GM19324 (cell line): ENCODE results near the gene NFATC2IP.

Source experiments
- ATAC-seq: cut with Tn5 transposase; IDR thresholded peaks from one replicate; pipeline ENCODE4 v1.9.1; 2021; ENCODE audit warnings: mild to moderate bottlenecking, moderate library complexity; ENCODE audit not compliant: unreplicated experiment, low FRiP score

NFATC2IP gene

DNA sequence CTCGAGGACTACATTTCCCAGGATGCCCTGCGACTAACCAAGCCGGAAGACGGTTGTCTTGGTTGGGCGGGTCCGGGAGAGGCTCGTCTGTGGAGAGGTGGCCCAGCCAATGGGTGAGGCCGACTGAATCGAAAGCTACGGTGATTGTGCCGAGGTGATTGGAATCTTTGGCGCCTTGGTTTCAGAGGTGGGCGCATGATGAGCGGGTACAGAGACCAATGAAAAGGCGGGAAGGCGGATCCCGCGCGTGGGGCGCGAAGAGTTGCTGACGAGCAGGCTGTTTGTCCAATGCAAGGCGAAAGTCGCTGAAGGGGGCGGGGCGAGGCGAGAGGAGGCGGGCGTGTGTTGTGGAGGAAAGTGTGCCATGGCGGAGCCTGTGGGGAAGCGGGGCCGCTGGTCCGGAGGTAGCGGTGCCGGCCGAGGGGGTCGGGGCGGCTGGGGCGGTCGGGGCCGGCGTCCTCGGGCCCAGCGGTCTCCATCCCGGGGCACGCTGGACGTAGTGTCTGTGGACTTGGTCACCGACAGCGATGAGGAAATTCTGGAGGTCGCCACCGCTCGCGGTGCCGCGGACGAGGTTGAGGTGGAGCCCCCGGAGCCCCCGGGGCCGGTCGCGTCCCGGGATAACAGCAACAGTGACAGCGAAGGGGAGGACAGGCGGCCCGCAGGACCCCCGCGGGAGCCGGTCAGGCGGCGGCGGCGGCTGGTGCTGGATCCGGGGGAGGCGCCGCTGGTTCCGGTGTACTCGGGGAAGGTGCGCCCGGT lies at the start of gene NFATC2IP:
Gene NFATC2IP (plus strand): TSS at position 290 of the 762 bp plus-strand sequence. CDS start 75 bp downstream, at position 365.
- peak; percentile 95 for ATAC-seq

DNA sequence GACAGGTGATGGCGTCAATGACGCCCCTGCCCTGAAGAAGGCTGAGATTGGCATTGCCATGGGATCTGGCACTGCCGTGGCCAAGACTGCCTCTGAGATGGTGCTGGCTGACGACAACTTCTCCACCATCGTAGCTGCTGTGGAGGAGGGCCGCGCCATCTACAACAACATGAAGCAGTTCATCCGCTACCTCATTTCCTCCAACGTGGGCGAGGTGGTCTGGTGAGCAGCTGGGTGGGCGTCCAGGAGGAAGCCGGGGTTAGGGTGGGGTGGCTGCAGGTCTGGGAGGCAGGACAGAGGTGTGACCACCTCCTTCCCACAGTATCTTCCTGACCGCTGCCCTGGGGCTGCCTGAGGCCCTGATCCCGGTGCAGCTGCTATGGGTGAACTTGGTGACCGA lies 48.9 kb upstream of the NFATC2IP start:
- ATAC-seq, result no peak

DNA sequence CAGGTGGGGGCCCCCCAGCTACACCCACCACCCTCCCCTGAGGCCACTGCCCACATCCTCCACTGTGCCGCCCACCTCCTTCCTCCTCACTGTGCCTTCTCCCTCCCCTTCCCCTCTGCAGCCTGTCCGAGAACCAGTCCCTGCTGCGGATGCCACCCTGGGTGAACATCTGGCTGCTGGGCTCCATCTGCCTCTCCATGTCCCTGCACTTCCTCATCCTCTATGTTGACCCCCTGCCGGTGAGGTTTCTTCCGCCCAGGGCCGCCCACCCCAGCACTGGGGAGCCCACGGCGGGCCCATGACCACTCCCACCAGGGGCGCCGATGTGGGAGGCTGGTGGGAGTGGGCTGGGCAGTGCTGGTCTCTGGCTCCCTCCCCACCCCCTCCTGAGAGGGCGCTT lies 47.8 kb upstream of the NFATC2IP start:
- ATAC-seq, result no peak

DNA sequence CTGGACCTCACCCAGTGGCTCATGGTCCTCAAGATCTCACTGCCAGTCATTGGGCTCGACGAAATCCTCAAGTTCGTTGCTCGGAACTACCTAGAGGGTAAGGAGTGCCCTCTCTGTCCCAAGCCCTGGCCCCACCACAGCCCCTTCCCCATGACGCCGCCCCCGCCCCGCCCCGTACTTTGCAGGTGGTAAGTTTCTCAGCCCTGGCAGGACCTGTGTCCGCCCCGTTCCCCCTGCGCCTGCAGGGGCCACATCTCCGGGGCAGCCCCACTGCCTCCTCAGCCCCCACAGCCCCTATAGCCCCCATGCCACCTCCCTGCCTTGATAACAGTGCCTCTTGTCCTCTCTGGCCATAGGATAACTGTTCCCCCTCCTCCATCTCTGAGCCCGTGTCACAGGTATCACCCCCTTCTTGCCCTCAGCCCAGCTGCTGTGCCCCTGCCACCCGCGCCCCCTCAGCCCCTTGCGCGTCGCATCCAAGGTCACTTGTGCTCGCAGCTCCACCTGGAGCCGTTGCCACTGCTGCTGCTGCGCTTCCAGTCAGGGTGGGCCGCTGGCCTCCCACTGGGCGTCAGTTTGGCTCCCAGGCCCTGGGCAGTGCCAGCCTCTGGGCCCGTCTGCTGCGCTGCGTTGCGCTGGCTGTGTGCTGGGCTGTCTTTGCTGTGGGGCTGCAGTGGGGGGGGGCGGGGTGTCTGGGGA lies 47.2 kb upstream of the NFATC2IP start:
- no peak for ATAC-seq

DNA sequence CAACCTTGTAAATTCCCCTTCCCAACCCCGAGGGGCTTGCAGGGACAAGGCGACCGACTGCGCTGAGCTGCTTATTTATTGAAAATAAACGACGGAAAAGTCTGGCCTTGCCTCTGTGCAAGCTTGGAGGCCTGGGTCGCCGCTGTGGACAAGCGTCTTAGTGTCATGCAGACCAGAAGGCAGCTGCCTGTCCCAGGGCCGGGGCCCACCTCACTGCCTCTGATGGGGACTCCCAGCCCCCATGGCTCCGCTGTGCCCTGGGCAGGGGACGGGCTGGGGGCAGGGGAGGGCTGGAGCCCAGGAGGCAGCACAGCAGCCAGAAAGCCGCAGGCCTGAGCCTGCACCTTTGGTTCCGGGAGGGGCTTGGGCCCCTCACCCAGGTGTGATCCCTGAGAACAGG lies 46.4 kb upstream of the NFATC2IP start:
- ATAC-seq, result no peak

DNA sequence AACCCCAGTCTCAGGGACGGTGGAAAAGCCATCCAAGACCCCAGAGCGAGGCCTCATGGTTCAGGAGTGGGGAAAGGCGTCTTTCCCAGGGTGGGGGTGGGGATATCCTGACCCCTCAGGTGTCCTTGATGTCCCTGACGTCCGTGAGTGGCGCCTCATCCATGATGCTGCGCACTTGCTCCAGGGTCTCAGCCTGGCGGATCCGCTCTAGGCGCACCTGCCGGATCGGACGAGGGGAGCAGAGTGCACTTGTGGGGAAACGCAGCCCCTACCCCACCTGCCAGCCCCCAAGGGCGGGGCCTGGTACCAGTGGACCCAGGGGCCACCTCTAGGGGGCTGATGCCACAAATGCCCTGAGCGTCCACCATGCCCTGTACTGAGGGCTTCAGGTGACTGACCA lies 45.9 kb upstream of the NFATC2IP start:
- no peak for ATAC-seq

DNA sequence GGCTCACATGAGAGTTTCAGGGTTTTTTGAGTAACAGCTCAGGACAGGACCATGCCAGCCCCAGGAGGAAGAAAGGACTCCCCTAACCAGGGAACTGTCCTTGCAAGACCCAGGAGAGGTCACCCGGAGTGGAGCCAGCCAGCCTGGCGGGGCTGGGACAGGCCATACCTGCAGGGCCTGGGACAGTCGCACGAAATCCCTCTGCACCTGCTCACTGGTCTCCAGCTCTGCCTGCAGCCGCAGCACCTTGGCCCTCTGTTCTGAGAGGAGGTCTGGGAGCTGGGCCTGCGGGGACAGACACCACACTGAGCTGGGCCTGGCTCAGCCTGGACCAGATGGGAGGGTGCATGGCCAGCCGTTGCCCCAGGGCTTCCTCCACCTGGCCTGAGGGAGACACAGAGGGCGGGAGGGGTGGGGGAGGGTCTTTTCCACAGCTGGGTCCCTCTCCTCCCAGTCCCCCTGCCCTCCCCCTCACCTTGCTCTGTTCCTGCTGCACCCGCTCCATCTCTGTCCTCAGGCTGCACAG lies 45.4 kb upstream of the NFATC2IP start:
- no peak for ATAC-seq

DNA sequence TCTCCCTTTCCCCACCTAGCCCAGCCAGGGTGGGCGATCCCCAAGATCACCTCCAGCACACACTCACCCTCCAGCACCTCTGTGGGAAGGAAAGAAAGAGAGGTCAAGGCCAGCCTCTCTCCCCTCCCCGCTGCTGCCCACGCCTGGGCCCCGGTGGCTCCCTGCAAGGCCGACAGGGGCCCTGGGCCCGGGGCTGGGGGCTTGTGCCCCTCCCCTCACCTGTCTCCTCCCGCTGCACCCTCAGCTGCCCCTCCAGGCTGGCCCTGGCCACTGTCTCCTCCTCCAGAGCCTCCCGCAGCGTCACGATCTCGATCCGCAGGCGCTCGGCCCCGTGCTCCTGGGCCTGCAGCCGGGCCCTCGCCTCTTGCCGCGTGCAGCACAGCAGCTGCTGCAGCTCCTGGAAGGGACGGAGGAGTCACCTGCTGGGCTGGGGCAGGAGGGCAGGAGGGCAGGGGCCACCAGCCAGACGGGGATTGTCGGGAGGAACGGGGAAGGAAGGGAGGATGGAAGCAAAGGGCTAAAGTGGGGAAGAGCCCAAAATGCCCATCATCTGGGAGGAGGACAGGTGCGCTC lies 44.9 kb upstream of the NFATC2IP start:
- no peak for ATAC-seq

DNA sequence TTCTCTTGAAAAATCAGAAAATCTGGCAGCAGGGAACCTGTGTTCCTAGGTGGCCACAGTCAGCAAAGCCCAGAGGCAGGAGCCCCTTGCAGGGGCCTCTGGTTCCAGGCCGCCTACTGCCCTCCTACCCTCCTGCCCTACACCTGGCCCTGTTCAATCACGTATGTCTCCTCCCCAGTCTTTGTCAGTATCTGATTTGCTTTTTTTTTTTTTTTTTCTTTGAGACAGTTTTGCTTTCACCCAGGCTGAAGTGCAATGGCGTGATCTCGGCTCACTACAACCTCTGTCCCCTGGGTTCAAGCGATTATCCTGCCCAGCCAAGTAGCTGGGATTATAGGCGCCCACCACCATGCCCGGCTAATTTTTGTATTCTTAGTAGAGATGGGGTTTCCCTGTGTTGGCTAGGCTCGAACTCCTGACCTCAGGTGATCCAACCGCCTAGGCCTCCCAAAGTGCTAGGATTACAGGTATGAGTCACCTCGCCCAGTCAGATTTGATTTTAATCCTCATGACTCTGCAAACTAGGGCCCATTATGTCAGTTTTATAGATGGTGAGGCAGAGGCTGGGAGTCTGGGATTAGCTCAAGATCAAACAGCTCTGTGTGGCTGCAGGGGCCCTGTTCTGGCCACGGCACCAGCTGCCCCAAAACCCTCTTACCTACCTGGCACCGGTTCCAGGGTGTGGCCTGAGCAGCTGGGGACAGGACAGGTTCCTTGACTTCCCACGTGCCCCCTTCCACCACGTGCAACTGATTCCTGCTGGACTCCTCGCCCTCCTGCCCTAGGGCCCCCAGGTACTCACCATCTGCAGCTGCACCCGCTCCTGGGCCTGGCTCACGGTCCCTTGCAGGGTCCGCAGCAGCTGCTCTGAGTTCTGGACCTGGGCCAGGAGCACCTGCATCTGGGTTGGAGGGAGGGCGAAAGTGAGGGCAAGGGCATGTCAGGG lies 40.4 kb upstream of the NFATC2IP start:
- no peak for ATAC-seq

DNA sequence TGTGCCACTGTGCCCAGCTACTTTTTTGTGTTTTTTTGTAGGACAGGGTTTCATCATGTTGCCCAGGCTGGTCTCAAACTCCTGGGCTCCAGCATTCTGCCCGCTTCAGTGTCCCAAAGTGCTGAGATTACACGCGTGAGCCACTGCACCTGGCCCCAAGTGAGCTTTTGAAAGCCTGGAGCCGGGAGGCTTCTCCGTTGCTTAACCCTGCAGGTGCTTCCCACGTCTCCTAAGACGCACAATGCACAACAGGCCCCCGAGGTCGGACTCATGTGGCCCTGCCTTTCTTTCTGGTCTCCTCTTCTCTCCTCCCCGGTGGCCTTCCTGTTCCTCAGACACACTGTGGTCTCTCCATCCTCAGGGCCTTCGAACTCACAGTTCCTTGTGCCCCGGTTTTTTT lies 38.2 kb upstream of the NFATC2IP start:
- no peak for ATAC-seq

DNA sequence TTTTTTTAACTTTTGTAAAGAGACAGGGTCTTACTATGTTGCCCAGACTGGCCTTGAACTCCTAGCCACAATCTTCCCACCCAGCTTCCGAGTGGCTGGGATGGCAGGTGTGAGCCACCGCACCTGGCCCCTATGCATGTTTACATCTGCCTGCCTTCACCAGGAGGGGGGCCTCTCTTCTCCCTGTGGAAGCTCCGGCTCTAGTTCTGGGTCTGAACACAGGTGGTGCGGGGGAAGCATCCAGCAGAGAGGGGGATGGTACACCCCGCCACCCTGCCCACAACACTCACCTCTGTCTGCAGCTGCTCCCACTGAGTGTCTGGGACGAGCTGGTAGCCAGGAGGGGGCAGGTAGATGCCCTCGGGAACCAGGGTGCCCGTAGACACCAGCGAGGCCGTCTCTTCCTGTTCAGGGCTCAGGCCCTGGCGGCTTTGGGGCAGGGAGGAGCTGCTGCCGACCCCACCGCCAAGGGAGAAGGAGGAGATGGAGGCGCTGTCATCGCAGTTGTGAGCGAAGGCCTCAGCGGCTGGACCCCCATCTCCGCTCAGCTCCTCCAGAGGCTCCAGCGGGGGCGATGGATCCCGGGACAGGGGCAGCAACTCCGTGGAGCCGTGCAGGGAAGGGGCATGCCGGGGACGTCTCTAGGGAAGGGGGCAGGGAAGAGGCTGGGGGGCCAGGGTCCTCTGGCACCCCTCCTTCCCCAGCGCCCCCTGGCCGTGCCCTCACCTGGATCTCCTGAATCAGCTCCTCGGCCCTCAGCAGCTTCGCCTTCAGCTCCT lies 36.6 kb upstream of the NFATC2IP start:
- no peak for ATAC-seq

DNA sequence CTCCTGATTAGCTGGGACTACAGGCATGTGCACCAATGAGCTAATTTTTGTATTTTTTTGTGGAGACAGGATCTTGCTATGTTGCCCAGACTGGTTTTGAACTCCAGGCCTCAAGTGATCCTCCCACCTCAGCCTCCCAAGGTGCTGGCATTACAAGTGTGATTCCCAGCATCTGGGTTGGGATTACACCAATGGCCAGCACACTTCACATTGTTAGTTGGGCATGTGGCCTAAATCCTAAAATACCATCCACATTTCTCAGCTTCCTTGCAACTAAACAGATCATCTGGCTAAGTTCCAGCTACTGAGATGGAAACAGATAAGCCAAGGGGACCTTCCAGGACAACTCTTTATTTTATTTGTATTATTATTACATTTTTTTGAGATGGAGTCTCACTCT lies 35.6 kb upstream of the NFATC2IP start:
- ATAC-seq, result no peak

DNA sequence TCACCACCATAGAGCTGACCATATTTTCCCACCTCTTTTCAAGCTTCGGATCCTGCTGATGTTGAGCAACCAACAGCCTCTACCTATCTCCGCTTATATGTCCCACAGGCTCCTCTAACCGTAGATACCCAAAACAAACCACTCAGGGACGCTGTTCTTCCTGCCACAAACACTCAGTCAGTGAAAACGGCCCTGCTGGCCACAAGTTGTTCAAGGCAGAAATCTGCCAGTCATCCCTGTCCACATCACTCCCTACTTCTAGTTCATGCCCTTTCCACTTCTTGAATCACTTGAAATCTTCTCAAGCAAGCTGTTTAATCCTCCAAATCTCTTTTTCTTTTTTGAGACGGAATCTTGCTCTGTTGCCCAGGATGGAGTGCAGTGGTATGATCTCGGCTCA lies 33.6 kb upstream of the NFATC2IP start:
- no peak for ATAC-seq

DNA sequence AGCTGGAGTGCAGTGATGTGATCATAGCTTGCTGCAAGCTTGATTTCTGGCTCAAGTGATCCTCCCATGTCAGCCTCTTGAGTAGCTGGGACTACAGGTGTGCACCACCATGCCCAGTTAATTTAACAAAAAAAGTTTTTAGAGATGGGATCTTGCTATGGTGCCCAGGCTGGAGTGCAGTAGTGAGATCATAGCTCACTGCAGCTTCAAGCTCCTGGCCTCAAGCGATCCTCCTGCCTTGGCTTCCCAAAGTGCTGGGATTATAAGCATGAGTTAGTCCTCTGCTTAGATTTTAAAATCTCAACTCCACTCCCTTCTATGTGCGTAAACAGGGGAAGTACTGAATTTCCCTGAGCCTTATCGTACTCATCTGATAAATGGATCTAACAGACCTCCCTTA lies 32.0 kb upstream of the NFATC2IP start:
- no peak for ATAC-seq

DNA sequence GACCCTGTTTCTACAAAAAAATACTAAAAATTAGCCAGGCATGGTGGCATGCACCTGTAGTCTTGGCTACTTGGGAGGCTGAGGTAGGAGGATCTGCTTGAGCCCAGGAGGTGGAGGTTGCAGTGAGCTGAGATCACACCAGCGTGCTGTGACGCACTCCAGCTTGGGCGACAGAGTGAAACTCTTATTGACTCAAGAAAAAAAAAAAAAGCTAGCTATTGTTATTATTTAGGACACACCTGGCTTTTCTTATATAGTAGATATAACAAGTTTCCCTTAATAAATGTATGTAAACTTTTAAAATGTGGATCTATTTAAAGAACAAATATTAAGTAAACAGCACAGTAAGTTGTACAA lies 27.5 kb upstream of the NFATC2IP start:
- ATAC-seq, result no peak

DNA sequence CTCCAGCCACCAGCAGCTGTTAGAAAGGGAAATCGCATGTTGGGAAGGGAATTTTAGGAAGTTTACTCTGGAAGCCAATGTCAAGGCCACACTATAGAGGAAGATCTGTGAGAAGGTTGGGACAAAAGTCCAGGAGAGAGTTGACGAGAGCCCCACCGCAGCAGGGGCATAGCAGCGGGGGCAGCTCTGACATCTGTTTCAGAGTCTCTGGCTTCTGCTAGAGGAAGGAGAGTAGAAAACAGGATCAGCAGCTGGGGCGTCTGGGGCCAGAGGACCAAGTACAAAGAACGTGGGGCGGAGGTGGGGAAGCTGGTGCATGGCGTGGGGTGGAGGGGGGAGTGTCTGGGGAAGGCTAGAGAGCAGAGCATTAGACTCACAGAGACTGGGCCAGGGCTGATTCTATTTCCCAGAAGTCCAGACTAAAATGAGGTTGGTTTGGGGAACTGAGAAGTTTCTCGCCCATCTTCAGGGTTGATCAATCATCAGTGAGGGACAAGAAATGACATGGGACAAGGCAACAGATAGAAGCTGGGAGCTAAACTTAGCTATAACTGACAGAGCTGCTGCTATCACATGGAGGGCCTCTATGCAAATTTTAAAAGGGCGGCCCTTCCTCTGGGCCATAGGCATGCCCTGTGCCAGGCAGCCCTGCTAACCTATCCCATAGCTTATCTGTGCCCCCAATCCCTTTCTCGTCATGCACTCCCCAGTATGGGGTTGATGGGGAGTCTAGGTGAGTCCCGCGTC lies 26.9 kb upstream of the NFATC2IP start:
- peak; percentile 52 for ATAC-seq

DNA sequence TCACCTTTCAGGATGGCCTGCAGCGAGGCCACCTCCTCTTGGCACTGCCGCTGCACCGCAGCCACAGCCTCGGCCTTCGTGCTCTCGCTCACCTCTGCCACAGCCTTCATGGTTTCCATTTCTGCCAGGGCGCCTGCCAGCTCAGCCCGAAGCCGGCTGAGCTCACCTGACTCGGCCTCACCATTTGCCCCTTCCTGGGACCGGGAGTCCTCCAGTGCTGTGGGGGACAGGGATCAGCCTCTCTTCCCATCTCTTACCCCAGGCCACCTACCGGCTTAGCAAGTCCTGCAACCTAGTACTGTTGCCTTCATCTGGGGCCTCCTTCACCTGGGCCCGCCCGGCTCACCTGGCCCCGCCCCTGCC lies 26.4 kb upstream of the NFATC2IP start:
- peak; percentile 11 for ATAC-seq

DNA sequence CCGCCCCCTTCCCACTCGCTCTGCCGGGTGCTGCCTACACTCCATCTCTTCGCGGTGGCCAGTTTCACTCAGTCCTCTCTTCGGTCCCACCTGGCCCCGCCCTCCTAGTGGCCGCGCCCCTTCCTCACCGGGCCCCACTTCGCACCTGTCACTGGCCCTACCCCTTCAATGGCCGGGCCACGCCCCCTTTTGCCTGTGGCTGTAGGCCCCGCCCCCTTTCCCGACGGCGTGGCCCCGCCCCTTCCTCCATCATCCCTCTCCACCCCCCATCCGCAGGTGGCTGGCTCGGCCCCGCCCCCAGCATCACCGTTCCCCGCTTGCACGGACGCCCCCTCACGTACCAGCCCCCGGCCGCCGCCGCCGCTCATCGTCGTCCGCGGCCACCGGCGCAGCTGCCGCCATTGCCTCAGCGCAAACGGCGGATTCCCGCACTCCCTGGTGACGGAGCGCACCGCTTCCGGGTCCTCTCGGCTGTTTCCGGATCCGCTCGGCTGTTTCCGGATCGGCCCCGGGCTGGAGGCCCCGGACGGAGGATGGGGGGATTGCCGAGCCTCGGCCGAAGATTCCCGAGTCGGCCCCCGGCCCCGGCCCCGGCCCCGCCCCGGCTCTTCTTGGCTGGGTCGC lies 25.9 kb upstream of the NFATC2IP start, which contains the start of gene RABEP2:
Gene RABEP2 (minus strand): TSS at position 477 of the 624 bp plus-strand sequence. CDS start 75 bp downstream, at position 402.
- peak; percentile 66 for ATAC-seq
